ENCODE measurements around the gene TMEM205. TPM values are rescaled to one million over a fixed set of nuclear protein-coding genes. Genes with fewer than 3 reads are reported as not detected.
"Not testable (repeated sequence)": the region's sequence is repeated elsewhere in the genome, so short reads cannot be mapped to it uniquely, and the experiment has no call there.

TMEM205 gene
- total RNA-seq, 4 donors from 2014 or later: 177 to 222 (median 208) TPM

DNA sequence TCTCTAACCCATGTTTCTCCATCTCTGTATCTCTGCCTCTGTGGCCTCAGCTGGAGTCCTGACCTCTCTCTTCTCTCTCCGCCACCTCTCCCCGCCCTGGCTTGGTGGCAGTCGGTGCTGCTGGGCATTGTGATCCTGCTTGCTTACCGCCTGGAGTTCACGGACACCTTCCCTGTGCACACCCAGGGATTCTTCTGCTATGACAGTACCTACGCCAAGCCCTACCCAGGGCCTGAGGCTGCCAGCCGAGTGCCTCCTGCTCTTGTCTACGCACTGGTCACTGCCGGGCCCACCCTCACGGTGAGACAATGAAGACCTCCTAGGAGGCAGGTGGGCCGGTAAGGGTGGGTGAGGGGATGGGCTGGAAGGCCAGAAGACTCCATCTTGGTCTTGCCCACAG lies 13.4 kb upstream of the TMEM205 start:
- 65 to 67% methylated on average over 9 to 11 of the region's 11 CpGs for WGBS, 2 donors
- TF ChIP-seq CTCF (IDR thresholded peaks at IDR 0.05): no peak
- intact Hi-C loops (cut with DNase I; ENCODE audit: low total_unique reads): no loop called here
- DNase-seq (ENCODE audit: low spot score in 2 of 2): no peak
- no peak overlapping the region for H3K4me3 ChIP-seq (ENCODE audit: low read depth, poor library complexity, severe bottlenecking)

DNA sequence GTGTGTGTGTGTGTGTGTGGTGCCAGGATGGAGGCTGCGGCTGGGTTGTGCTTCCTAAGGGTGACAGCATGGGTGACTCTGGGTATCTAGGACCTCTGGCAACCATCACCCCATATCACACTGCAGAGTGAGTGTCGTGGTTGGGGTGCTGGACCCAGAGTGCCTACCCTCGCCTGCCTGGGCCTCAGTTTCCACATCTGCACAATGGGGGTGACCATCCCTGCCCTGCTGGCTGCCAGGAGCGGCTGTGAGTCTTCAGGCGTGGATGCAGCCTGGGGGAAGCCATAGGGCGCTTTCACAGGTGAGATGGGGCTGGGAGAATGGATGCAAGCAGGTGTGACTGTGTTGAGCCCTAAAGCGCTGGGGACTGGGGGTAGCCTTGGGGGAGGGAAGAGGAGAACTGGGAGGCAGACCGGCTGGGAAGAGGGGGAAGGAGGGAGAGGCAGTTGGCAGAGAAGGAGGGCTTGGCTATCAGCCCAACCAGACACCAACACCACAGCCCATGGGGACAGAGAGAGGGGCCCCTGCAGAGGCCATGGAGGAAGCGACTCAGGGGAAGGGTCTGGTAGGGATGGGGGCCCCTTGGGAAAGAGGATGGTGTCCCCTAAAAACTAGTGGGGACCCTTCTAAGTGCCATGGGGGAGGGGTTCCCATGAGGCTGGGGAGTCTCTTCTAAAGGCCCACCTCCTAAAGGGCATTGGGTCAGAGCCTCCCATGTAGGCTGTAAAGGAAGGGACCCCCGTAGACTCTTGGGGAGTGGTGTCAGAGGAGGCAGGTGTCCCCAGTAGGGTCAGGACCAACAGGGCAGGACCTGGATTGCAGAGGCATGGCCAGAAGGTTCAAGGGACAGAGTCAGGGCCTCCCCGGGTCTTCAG lies 10.8 kb upstream of the TMEM205 start:
- intact Hi-C loops (cut with DNase I; ENCODE audit: low total_unique reads): no loop called here
- WGBS, 2 donors: 81 to 87% methylated on average over 10 to 11 of the region's 11 CpGs
- no peak for DNase-seq (ENCODE audit: low spot score in 2 of 2)
- TF ChIP-seq POLR2A (IDR thresholded peaks at IDR 0.05) (no peak), CTCF (IDR thresholded peaks at IDR 0.05) (no peak)
- no peak overlapping the region for H3K4me3 ChIP-seq (ENCODE audit: low read depth, poor library complexity, severe bottlenecking)

DNA sequence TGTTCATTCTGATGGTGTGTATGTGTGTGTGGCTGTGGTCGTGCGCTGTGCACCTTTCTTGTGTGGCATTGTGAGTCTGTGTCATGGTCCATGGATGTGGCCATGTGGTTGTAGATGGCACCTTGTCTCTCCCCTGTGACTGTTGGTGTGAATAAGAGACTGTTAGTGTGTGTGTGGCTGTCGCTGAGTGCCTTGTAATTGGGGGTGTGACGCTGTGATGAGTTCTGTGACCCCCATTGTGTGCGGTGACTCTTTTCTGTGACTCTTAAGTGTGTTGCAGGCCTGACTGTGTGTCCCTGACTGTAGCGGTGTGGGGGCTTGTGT lies 10.0 kb upstream of the TMEM205 start:
- no peak for DNase-seq (ENCODE audit: low spot score in 2 of 2)
- TF ChIP-seq CTCF (IDR thresholded peaks at IDR 0.05): no peak
- TF ChIP-seq POLR2A (IDR thresholded peaks at IDR 0.05): no peak
- intact Hi-C loops (cut with DNase I; ENCODE audit: low total_unique reads): no loop called here
- 79 to 80% methylated on average over 6 of the region's 6 CpGs for WGBS, 2 donors
- H3K4me3 ChIP-seq (ENCODE audit: low read depth, poor library complexity, severe bottlenecking): no peak overlapping the region

GRCh38 chr19:11355160-11356073 lies 9.3 kb upstream of the TMEM205 start, which contains the start of gene PLPPR2:
Gene PLPPR2 (plus strand): TSS chr19:11355432. CDS start chr19:11357674, 2,242 bp downstream.
- peak; percentile 92 to 98 for DNase-seq (ENCODE audit: low spot score in 2 of 2)
- 4 to 7% methylated on average over 28 to 39 of the region's 62 CpGs for WGBS, 2 donors
- intact Hi-C loops (cut with DNase I; ENCODE audit: low total_unique reads): no loop called here
- H3K4me3 ChIP-seq (ENCODE audit: low read depth, poor library complexity, severe bottlenecking): peak within 1 kb of the TSS; percentile 45
- no peak for TF ChIP-seq POLR2A (IDR thresholded peaks at IDR 0.05)
- TF ChIP-seq CTCF (IDR thresholded peaks at IDR 0.05): no peak

DNA sequence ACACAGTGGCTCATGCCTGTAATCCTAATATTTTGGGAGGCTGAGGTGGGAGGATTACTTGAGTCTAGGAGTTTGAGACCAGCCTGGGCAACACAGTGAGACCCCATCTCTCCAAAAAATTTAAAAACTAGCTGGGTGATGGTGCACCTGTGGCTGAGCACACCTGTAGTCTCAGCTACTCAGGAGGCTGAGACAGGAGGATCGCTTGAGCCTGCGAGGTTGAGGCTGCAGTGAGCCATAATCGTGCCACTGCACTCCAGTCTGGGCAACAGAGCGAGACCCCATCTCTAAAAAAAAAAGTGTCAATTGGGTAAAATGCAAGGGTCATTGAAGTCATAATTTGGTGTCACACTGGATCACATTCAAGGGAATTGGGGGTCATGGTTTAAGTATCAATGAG lies 8.0 kb upstream of the TMEM205 start:
- DNase-seq (ENCODE audit: low spot score in 2 of 2); H3K4me3 ChIP-seq (ENCODE audit: low read depth, poor library complexity, severe bottlenecking); intact Hi-C loops (cut with DNase I; ENCODE audit: low total_unique reads): not testable (repeated sequence)
- WGBS, 2 donors: 98% methylated on average over 4 of the region's 4 CpGs

DNA sequence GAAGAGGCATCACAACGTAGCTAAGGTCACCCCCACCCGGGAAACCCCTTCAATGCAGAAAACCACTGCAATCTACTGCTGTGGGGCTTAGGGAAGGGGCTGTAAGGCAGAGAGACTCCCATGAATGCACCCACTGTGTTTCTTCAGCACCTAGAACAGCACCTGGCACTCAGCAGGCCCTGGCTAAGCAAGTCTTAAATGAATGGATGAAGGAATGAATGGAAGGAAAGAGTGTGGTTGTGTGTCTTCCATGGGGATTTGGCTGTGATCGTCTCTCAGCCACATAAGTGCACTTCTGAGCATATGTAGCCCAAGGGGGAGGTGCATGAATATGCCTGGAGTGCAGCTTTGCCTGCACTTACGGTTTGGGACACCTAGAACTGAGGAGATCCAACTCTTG lies 3.1 kb upstream of the TMEM205 start:
- intact Hi-C loops (cut with DNase I; ENCODE audit: low total_unique reads): no loop called here
- 92% methylated on average over 4 of the region's 4 CpGs for WGBS, 2 donors

More for the DNA sequence above, 3.1 kb upstream of the TMEM205 start:
- no peak for TF ChIP-seq CTCF (IDR thresholded peaks at IDR 0.05)
- TF ChIP-seq POLR2A (IDR thresholded peaks at IDR 0.05): no peak
- H3K4me3 ChIP-seq (ENCODE audit: low read depth, poor library complexity, severe bottlenecking): no peak overlapping the region
- DNase-seq (ENCODE audit: low spot score in 2 of 2): no peak

Data from lower leg skin (tissue), 4 donors.